Renal pelvis (tissue), 4 donors: ENCODE results near the gene DOCK1. TPM values are rescaled to one million over a fixed set of nuclear protein-coding genes. Genes with fewer than 3 reads are reported as not detected.

Experiments used
- DNase-seq: peaks from one replicate; pipeline ENCODE4 v3.0.0-alpha.2; 2013
- polyA plus RNA-seq, 3 donors: library from polyadenylated mRNA; unstranded; fragments of 120-200 nt; gene quantifications; one replicate each; pipeline ENCODE4 v1.2.1, GENCODE V29; 2013; ENCODE audit not compliant: insufficient read length in 3 of 3

DOCK1 gene
- polyA plus RNA-seq, 3 donors = 61.5 to 65.1 (median 61.9) TPM

DNA sequence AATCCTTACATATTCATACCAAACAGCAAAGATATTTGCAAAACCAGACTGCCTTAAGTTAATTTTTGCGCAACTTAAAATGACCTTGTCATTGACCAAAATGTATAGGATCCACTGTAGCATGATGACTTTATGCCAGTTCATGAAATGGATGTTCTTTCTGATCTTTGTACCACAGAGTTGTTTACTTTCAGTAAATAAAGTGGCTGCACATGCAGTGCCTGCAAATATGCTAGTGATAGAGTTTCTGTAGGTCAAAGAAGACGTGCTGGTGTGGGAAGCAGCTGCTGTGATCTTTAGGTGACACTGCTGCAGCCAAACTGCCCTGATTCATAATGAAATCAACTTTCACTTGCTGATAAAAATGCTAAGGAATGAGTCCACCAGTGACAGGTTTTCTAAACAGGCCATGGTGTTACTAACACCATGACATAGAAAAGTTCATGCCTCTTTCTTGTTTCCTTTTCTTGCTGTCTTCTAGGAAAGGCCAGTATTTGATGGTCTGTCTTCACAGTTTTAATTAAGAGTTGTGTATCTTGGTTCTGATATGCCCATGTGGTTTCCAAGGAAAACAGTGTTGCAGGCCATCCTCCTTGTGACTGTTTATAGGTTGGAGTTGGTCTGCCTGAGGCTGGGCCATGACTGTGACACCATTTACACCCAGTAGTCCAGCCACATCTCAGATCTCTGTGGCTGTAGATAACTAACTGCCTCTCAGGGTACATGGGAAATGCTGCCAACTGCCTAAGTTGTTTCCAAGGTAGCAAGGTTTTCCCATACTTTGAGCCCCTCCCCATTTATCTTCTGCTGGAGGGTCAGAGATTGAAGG lies 228.7 kb downstream of the DOCK1 start:
- no peak for DNase-seq

DNA sequence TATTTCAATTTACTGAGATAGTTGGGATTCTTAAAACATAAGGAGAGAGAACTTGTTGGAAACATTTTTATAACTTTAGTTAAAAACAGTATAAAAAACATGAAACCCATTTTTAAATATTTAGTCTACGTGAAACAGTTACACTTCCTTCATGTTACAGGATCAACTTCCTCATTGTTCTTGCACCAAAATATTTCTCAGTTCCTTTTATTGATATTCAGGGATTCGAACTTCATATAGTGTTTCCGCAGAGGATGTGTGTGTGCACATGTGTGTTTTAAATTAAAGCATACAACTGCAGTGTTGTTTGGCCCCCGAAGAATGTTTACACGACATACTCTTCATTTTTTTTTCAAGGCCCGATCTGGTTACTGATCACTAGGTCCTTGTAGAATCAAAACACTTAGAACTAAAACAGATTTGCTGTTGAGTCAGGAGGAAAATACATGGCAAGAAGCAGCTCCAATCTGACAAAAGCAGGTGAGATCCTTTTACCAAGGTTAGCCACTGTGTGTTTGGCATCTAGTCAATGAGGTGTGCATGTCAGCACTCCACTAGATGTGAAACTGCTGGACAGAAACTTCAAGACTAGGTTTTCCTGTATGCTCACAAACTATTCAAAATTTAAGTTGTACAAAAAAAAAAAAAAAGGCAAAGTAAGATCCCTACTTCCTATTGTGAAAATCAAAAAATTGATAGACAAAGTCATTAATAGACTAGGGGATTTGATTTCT lies 230.8 kb downstream of the DOCK1 start:
- no peak for DNase-seq

DNA sequence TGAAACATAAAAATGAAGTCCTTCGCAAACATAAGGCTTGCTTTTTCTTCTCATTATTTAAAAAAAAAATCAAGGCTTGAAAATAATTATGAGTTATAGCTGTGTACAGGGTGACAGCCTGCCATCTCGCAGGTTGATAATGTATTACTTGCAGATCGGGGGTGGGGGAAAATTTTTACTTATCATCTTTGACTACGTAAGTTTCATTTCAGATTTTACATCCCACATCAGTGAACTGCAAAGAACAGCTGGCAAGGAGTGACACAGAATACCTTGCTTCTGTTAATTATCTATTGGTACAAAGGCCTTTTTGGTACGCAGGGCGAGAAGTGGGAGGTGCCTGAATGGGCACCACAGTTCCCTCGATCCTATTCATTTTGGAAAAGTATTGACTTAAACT lies 232.2 kb downstream of the DOCK1 start:
- no peak for DNase-seq

DNA sequence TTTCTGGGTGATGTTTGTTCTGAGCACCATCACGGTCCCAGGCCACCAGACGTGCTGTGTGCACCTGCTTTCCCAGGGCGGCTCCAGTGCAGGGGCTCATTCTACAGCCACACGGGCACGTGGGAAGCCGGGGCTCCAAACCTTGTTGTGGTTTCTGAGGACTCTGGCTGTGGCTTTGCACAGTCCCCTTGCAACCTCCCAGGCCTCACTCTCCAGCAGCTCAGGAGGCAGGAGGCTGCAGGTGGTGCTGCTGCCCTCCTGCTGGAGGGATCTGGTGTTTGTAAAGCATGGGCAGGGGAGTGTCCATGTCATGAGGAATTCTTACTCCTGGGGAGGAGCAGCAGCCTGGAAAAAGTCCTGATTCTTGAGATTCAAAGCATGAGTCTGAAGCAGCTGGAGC lies 236.9 kb downstream of the DOCK1 start:
- no peak for DNase-seq

GRCh38 chr10:127142856-127143255 lies 237.6 kb downstream of the DOCK1 start:
- no peak for DNase-seq

DNA sequence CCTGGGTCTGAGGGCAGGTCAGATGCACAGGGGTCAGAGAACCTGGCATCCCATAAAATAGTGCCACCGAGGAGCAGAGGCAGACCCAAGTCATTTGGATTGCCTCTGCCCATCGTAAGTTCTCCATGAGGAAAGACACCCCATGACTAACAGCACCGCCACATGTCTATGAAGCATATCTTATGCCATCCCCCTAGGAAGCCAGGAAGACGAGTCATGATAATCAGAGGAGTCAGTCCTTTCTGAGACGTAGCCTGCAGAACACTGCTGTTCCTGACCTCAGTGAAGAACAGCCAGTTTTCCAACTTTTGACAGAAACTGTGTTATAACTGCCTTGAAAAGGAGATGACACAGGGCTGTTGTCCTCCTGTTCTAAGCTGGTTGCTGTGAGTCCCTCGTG lies 239.9 kb downstream of the DOCK1 start:
- DNase-seq = no peak

DNA sequence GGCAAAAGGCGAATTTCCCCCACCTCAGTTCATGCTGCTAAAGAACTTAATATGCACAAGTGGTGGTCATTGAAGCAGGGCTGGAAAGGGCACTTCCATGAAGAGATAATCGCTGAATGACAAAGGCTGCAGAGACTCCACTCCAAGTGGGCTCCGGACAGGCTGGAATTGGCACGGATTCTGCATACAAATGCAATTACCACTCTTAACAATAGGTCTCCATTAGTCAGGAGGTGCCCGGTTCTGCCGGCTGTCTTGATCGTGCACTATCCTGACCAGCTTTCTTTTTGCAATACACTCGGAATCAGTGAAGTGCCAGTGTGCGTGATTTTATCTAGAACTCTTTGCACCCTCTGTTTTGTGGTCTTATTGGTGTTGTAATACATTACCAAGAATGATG lies 241.4 kb downstream of the DOCK1 start:
- DNase-seq = no peak

- DNase-seq = no peak
Measured at GRCh38 chr10:127148066-127148932, 243.1 kb downstream of the DOCK1 start.

DNA sequence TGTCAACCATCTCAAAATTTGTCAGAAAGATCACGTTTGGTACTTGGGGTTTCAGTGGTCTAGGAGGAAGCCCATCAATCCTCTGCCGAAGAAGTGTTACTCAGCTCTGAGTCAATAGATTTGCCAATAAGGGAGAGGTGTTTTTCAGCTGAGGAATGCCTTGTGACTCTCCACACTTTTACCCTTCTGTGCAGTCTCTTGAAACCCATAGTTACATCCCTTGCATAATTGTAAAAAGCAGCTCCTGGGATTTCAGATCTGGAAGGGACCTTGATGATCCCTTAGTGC lies 243.6 kb downstream of the DOCK1 start:
- no peak for DNase-seq

GRCh38 chr10:127149501-127150081 lies 244.4 kb downstream of the DOCK1 start:
- peak; percentile 36 for DNase-seq

DNA sequence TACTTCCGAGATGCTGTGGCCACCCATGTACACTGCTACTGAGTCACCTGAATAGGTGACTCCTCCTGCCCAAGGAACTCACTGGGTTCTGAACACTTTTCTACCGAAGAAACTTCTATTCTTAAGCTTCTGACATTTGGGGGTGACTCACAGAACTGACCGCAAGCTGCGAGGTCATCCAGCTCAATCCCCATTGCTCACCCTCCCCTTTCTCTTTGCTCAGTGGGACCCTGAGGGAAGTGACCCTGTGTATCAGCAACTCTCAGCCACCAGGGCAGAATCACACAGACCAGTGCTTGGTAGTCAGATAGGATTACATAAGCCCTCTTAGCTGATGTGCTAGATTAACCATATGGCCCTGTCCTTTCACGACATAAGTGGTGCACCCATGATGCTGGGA lies 244.9 kb downstream of the DOCK1 start:
- DNase-seq = no peak

GRCh38 chr10:127151541-127151940 lies 246.3 kb downstream of the DOCK1 start:
- DNase-seq = no peak

DNA sequence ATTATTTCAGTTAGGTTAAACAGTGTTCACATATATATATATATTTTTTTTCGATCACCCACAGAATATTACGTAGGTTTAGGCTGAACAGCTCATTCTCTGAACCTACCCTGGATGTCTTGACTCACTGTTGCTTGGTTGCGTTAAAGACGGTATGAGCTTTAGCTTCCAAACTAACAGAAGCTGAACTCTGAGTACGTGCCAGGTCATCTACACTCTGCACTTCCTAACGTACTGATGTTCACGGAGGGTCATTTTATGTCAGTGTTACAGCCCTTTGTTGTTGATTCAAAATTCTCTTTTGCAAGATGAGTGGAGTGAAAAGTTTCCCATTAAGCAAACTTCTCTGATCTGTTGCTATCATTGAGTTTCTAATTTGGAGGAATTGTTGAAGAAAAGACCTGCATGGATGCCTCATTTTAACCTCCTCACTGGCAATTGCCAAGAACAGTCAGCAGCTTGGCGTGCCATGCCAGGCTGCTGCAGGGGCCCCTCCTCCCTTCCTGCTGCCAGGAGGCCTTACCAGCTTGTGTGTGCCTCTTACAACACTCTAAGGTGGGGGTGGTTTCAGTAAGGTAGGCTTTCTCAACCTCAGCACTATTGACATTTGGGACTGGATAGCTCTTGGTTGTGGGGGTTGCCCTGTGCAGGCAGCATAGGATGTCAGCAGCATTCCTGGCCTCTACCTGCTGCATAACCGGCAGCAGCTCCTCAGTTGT lies 246.9 kb downstream of the DOCK1 start:
- no peak for DNase-seq

GRCh38 chr10:127153181-127153580 lies 248.0 kb downstream of the DOCK1 start:
- no peak for DNase-seq

- peak; percentile 17 for DNase-seq
Measured at GRCh38 chr10:127154831-127155620, 249.8 kb downstream of the DOCK1 start.

DNA sequence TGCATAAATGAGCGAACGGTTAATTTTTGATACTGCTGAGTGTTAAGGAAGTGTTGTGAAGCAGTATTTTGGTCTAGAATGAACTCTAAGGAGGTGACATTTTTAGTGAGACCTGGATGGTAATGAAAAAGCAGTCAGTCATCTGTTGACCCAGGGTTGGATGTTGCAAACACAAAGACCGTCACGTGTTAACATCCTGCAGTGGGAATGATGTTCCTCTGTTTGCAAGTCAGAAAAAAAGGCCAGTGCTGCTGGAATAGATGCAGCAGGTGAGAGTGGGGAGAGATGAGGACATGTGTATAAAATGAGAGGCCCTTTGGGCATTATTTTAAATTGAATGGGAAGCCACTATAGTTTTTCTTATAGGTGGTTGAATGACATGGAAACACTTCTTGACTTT lies 251.9 kb downstream of the DOCK1 start:
- DNase-seq = no peak

GRCh38 chr10:127157506-127158200 lies 252.4 kb downstream of the DOCK1 start:
- peak; percentile 68 for DNase-seq

DNA sequence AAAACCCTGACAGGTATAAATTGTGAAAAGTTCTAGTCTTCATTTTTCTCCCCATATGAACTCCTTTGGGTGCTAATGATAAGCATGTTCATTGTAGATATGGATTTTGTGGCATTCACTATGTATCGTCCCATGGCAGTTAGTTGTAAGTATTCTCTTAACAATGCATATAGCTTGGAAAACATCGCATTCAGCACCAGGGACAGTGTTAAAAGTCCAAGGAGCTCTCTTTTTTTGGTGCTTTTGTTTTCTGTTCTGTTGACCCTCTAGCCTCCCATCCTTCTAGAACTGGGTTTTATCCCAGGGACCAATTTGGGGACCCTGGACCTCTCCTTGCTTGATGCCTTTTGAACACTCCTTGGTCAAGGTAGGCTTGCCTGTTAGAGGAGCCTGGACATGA lies 253.4 kb downstream of the DOCK1 start:
- DNase-seq = peak; percentile 15

DNA sequence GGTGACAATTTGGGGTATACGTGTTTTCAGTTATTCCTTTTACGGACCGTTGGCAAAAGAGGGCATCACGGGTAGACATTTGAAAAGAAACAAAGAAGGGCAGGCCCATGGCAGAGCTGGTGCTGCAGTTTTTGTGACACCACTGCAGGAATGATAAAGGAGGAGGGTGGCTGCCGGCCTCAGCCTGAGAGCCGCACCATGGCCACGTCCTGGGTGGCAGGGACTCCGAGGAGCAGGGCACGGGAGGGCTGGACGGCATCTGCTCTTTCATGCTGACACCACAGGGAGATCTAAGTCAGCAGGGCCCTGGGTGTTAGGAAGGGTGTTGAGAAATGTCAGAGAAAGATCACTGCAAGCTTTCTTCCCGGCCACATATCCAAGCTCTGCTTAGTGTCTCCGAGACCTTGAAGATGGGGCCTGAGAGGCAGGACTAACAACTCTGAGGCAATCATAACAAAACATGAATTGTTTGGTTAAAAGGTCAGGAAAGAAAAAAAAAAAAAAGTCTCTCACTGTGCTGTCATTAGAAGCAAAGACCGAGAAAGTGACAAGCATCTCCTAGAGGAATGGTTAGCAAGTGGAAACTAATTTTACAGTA lies 254.5 kb downstream of the DOCK1 start:
- DNase-seq = no peak

DNA sequence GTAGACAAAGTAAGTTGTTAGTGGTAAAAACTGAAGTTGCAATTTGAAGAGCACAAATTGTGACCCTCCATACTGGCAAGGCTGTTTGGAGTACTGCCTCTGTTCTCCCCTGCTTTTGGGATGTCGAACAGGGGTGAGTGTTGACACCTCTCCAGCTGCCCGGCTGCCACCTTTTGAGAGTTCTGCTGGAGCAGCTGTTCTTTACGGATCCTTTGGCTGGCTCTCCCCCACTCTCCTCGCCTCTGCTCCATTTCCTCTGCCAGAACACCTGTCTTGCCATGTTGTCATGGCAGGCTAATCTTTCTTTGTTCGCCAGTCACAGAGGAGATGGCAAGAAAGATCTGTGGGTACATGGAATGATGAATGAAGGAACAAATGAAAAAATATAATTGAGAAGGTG lies 256.3 kb downstream of the DOCK1 start:
- no peak for DNase-seq
